ENCODE results near the gene ELFN2.
A peak's percentile ranks its signal among the peaks of the same experiment; 100 is the strongest.

ELFN2 gene

DNA sequence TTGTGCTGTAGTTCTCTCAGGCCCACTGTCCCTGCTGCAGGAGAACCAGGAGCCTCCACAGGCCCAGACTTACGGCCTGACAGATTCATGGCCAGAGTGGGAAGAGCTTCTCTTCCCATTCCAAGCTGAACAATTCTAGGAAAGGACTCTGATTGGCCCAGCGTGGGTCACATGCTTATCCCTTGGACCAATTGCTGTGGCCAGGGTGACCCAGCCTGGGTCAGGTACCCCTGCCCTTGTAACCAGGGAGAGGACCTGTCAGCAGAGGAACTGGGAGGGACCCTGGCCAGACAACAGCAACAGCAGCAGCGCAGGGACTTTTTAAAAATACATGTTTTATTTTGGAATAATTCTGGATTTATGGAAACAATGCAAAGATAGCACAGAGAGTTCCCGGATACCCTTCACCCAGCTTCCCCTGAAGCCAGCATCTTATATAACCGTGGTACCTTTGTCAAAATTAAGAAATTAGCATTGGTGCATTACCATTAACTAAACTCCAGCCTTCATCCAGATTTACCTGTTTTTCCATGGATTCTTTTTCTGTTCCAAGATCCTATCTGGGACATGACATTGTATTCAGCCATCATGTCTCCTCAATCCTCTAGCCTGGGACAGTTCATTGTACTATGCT lies 8.8 kb upstream of the ELFN2 start:
- no peak for DNase-seq (ENCODE audit: low spot score)
- WGBS, 2 donors (ENCODE audit: extremely low coverage in 2 of 2, insufficient read length in 2 of 2, insufficient replicate concordance in 1 of 2) = no CpG with 5 or more reads among the region's 5 CpGs
- peak overlapping the region; percentile 70 for H2AFZ ChIP-seq (ENCODE audit: low read length)
- H2BK5ac ChIP-seq (ENCODE audit: low read length) = peak overlapping the region; percentile 18
- no peak overlapping the region for H4K91ac ChIP-seq (ENCODE audit: low read depth, low read length, poor library complexity)
- no peak overlapping the region for H3K27ac ChIP-seq (replicated peaks; ENCODE audit: low read length)
- H2AK5ac ChIP-seq (ENCODE audit: low read depth, low read length) = no peak overlapping the region
- no peak overlapping the region for H3K4me2 ChIP-seq (ENCODE audit: insufficient read depth, low read length, poor library complexity, severe bottlenecking)
- peaks cover 4 to 11% of the 10 kb centered on the region in 2 donors for H3K4me1 ChIP-seq (ENCODE audit: control insufficient read depth in 2 of 2, insufficient read depth in 1 of 2, low read depth in 1 of 2, low read length in 2 of 2)
- H2BK120ac ChIP-seq (ENCODE audit: low read depth, low read length) = no peak overlapping the region
- H3K27me3 ChIP-seq (ENCODE audit: control insufficient read depth in 3 of 3, insufficient read depth in 3 of 3, low read depth in 1 of 3, low read length in 3 of 3) = peaks cover 0 to 51% (median 0%) of the 10 kb centered on the region in 3 experiments
- H2BK15ac ChIP-seq (ENCODE audit: low read length) = no peak overlapping the region
- no peaks in the 10 kb centered on the region for H3K79me1 ChIP-seq (ENCODE audit: low read depth, low read length)
- no peaks in the 10 kb centered on the region for H3K36me3 ChIP-seq (replicated peaks in 1 of 2; ENCODE audit: control insufficient read depth in 2 of 2, insufficient read depth in 2 of 2, low read length in 2 of 2)
- H3K4me3 ChIP-seq (ENCODE audit: low read length in 2 of 2) = no peak overlapping the region
- H4K8ac ChIP-seq (ENCODE audit: low read depth, low read length) = no peak overlapping the region
- H3K18ac ChIP-seq (ENCODE audit: low read length) = no peak overlapping the region
- no peak overlapping the region for H3K4ac ChIP-seq (ENCODE audit: low read length)
- H3K9ac ChIP-seq (ENCODE audit: low read depth, low read length, poor library complexity) = no peak overlapping the region
- no peak overlapping the region for H2BK12ac ChIP-seq (ENCODE audit: low read length)
- H3K23ac ChIP-seq (ENCODE audit: low read depth, low read length, poor library complexity) = no peak overlapping the region
- peaks cover 2 to 5% of the 10 kb centered on the region in 2 donors for H3K9me3 ChIP-seq (replicated peaks in 1 of 2; ENCODE audit: control insufficient read depth in 2 of 2, insufficient read depth in 1 of 2, low read depth in 1 of 2, low read length in 2 of 2)
- no peak overlapping the region for H3K14ac ChIP-seq (ENCODE audit: low read length)

DNA sequence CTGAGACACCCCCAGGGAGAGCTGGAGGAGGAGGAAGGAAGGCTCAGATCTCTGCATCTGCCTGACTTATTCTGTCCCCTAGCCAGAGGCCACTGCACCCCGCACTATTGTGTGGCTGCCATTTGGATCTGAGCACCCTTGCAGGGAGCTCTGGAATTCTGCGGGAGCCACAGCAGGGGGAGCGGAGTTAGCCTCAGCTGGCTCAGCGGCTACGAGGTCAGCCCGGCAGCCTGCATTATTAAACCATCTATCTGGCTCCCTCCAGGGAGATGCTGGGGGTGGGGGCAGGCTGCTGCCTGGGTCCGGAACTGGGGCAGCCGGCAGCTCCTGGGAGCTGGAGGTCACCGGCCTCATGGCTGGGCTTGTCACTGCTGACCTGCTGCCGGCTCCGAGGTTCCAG lies 6.5 kb upstream of the ELFN2 start:
- H3K14ac ChIP-seq (ENCODE audit: low read length) = no peak overlapping the region
- no peak overlapping the region for H3K4me3 ChIP-seq (ENCODE audit: low read length in 2 of 2)
- peak overlapping the region; percentile 73 for H3K18ac ChIP-seq (ENCODE audit: low read length)
- H2BK15ac ChIP-seq (ENCODE audit: low read length) = peak overlapping the region; percentile 16
- peaks cover 0 to 5% of the 10 kb centered on the region in 2 donors for H3K9me3 ChIP-seq (replicated peaks in 1 of 2; ENCODE audit: control insufficient read depth in 2 of 2, insufficient read depth in 1 of 2, low read depth in 1 of 2, low read length in 2 of 2)
- H3K4me2 ChIP-seq (ENCODE audit: insufficient read depth, low read length, poor library complexity, severe bottlenecking) = no peak overlapping the region
- H3K23ac ChIP-seq (ENCODE audit: low read depth, low read length, poor library complexity) = no peak overlapping the region
- H2BK12ac ChIP-seq (ENCODE audit: low read length) = peak overlapping the region; percentile 17
- no peak overlapping the region for H2BK5ac ChIP-seq (ENCODE audit: low read length)
- H3K4me1 ChIP-seq (ENCODE audit: control insufficient read depth in 2 of 2, insufficient read depth in 1 of 2, low read depth in 1 of 2, low read length in 2 of 2) = peaks cover 4 to 11% of the 10 kb centered on the region in 2 donors
- no peak overlapping the region for H2BK120ac ChIP-seq (ENCODE audit: low read depth, low read length)
- H3K27me3 ChIP-seq (ENCODE audit: control insufficient read depth in 3 of 3, insufficient read depth in 3 of 3, low read depth in 1 of 3, low read length in 3 of 3) = peaks cover 0 to 70% (median 1%) of the 10 kb centered on the region in 3 experiments
- no peak overlapping the region for H3K4ac ChIP-seq (ENCODE audit: low read length)
- no peaks in the 10 kb centered on the region for H3K79me1 ChIP-seq (ENCODE audit: low read depth, low read length)
- H3K9ac ChIP-seq (ENCODE audit: low read depth, low read length, poor library complexity) = no peak overlapping the region
- H4K8ac ChIP-seq (ENCODE audit: low read depth, low read length) = no peak overlapping the region
- no peak for DNase-seq (ENCODE audit: low spot score)
- peak overlapping the region; percentile 18 for H2AFZ ChIP-seq (ENCODE audit: low read length)
- H4K91ac ChIP-seq (ENCODE audit: low read depth, low read length, poor library complexity) = no peak overlapping the region
- WGBS, 2 donors (ENCODE audit: extremely low coverage in 2 of 2, insufficient read length in 2 of 2, insufficient replicate concordance in 1 of 2) = no CpG with 5 or more reads among the region's 11 CpGs
- no peaks in the 10 kb centered on the region for H3K36me3 ChIP-seq (replicated peaks in 1 of 2; ENCODE audit: control insufficient read depth in 2 of 2, insufficient read depth in 2 of 2, low read length in 2 of 2)
- H2AK5ac ChIP-seq (ENCODE audit: low read depth, low read length) = no peak overlapping the region
- H3K27ac ChIP-seq (replicated peaks; ENCODE audit: low read length) = no peak overlapping the region

DNA sequence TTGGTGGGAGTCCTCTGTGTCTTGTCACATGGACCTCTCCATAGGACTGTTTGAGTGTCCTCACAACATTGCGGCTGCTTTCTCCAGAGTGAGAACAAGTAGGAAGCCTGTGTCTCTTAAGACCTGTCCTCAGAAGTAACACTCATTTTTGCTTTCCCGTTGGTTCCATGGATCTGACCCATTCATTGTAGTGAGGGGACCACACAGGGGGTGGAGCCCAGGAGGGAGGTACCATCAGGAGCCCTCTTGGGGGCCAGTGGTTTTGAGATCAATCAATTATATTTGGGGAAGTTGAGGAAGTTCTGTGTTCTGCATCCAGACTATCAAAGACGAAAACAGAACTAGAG lies 5.4 kb upstream of the ELFN2 start:
- H2BK12ac ChIP-seq (ENCODE audit: low read length) = no peak overlapping the region
- no peaks in the 10 kb centered on the region for H3K36me3 ChIP-seq (replicated peaks in 1 of 2; ENCODE audit: control insufficient read depth in 2 of 2, insufficient read depth in 2 of 2, low read length in 2 of 2)
- H3K4me2 ChIP-seq (ENCODE audit: insufficient read depth, low read length, poor library complexity, severe bottlenecking) = no peak overlapping the region
- H3K4me1 ChIP-seq (ENCODE audit: control insufficient read depth in 2 of 2, insufficient read depth in 1 of 2, low read depth in 1 of 2, low read length in 2 of 2) = peaks cover 4 to 11% of the 10 kb centered on the region in 2 donors
- no peak overlapping the region for H3K14ac ChIP-seq (ENCODE audit: low read length)
- no peak overlapping the region for H4K8ac ChIP-seq (ENCODE audit: low read depth, low read length)
- H4K91ac ChIP-seq (ENCODE audit: low read depth, low read length, poor library complexity) = no peak overlapping the region
- no peak overlapping the region for H3K27ac ChIP-seq (replicated peaks; ENCODE audit: low read length)
- no peak overlapping the region for H3K4ac ChIP-seq (ENCODE audit: low read length)
- H3K4me3 ChIP-seq (ENCODE audit: low read length in 2 of 2) = no peak overlapping the region
- H3K23ac ChIP-seq (ENCODE audit: low read depth, low read length, poor library complexity) = no peak overlapping the region
- no peaks in the 10 kb centered on the region for H3K79me1 ChIP-seq (ENCODE audit: low read depth, low read length)
- no peak overlapping the region for H2AFZ ChIP-seq (ENCODE audit: low read length)
- H3K27me3 ChIP-seq (ENCODE audit: control insufficient read depth in 3 of 3, insufficient read depth in 3 of 3, low read depth in 1 of 3, low read length in 3 of 3) = peaks cover 7 to 73% (median 12%) of the 10 kb centered on the region in 3 experiments
- H2BK120ac ChIP-seq (ENCODE audit: low read depth, low read length) = no peak overlapping the region
- no peak overlapping the region for H3K18ac ChIP-seq (ENCODE audit: low read length)
- no peak overlapping the region for H2BK15ac ChIP-seq (ENCODE audit: low read length)
- no peak overlapping the region for H3K9ac ChIP-seq (ENCODE audit: low read depth, low read length, poor library complexity)
- no CpG with 5 or more reads among the region's 3 CpGs for WGBS, 2 donors (ENCODE audit: extremely low coverage in 2 of 2, insufficient read length in 2 of 2, insufficient replicate concordance in 1 of 2)
- H2BK5ac ChIP-seq (ENCODE audit: low read length) = no peak overlapping the region
- H3K9me3 ChIP-seq (replicated peaks in 1 of 2; ENCODE audit: control insufficient read depth in 2 of 2, insufficient read depth in 1 of 2, low read depth in 1 of 2, low read length in 2 of 2) = peaks cover 0 to 5% of the 10 kb centered on the region in 2 donors
- DNase-seq (ENCODE audit: low spot score) = no peak
- H2AK5ac ChIP-seq (ENCODE audit: low read depth, low read length) = peak overlapping the region; percentile 48

DNA sequence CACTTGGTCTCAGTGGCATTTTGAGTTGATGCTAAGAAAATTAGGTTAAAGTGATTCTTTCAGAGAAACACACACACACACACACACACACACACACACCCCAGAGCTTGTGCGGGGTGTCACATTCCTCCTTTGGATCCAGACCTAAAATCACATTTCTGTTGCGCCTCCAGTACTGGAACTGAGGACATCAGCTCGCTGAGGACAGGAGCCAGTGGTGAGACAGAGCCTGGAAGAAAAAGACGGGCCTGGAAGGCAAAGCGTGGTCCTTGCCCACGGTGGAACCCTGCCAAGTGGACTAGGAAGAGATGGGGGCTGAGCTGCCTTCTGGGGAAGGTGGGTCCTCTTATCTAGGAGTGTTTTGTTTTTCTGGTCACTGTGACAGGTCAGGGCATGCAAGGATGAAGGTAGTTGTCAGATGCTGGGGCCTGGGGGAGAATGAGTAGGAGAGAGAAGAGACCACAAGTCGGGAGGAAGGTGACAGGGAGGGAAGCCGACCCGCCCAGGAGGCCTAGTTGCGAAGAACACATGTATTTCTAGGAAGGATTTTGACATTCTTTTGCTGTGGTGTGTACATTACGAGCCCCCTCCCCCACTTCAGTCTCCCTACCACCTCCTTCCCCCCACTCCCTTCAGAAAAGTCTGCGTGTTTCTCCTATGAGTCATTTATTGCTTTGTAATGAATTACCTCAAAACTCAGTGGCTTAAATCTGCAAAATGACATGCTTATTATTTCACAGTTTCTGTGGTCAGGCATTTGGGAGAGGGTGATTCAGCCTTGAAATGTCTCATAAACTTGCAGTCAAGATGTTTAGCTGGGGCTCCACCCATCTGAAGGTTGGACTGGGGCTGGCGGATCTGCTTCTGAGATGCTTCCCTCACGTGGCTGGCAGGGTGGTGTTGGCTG lies 4.8 kb upstream of the ELFN2 start:
- Histone ChIP-seq H3K14ac (ENCODE audit: low read length) (no peak overlapping the region), H3K9me3 (replicated peaks in 1 of 2; ENCODE audit: control insufficient read depth in 2 of 2, insufficient read depth in 1 of 2, low read depth in 1 of 2, low read length in 2 of 2) (peaks cover 0 to 5% of the 10 kb centered on the region in 2 donors), H2BK120ac (ENCODE audit: low read depth, low read length) (no peak overlapping the region), H3K27me3 (ENCODE audit: control insufficient read depth in 3 of 3, insufficient read depth in 3 of 3, low read depth in 1 of 3, low read length in 3 of 3) (peaks cover 13 to 79% (median 19%) of the 10 kb centered on the region in 3 experiments), H2BK5ac (ENCODE audit: low read length) (no peak overlapping the region), H3K9ac (ENCODE audit: low read depth, low read length, poor library complexity) (no peak overlapping the region), H3K4ac (ENCODE audit: low read length) (no peak overlapping the region), H2BK15ac (ENCODE audit: low read length) (no peak overlapping the region), H4K91ac (ENCODE audit: low read depth, low read length, poor library complexity) (no peak overlapping the region), H3K18ac (ENCODE audit: low read length) (no peak overlapping the region), H4K8ac (ENCODE audit: low read depth, low read length) (no peak overlapping the region), H2AK5ac (ENCODE audit: low read depth, low read length) (peak overlapping the region; percentile 48), H3K4me2 (ENCODE audit: insufficient read depth, low read length, poor library complexity, severe bottlenecking) (no peak overlapping the region), H3K27ac (replicated peaks; ENCODE audit: low read length) (no peak overlapping the region), H3K23ac (ENCODE audit: low read depth, low read length, poor library complexity) (no peak overlapping the region), H3K4me1 (ENCODE audit: control insufficient read depth in 2 of 2, insufficient read depth in 1 of 2, low read depth in 1 of 2, low read length in 2 of 2) (peaks cover 4 to 11% of the 10 kb centered on the region in 2 donors), H2BK12ac (ENCODE audit: low read length) (no peak overlapping the region), H3K4me3 (ENCODE audit: low read length in 2 of 2) (no peak overlapping the region), H3K79me1 (ENCODE audit: low read depth, low read length) (no peaks in the 10 kb centered on the region), H2AFZ (ENCODE audit: low read length) (no peak overlapping the region), H3K36me3 (replicated peaks in 1 of 2; ENCODE audit: control insufficient read depth in 2 of 2, insufficient read depth in 2 of 2, low read length in 2 of 2) (no peaks in the 10 kb centered on the region)
- no CpG with 5 or more reads among the region's 14 CpGs for WGBS, 2 donors (ENCODE audit: extremely low coverage in 2 of 2, insufficient read length in 2 of 2, insufficient replicate concordance in 1 of 2)
- DNase-seq (ENCODE audit: low spot score) = no peak
